ENCODE results near the gene SEMA6A.

GRCh38 chr5:116578676-116579075, 4.1 kb upstream of the SEMA6A start:
- TF ChIP-seq YY1 (IDR thresholded peaks at IDR 0.05; ENCODE audit: insufficient read depth, insufficient read length): no peak
- no peak for TF ChIP-seq ZNF274 (IDR thresholded peaks at IDR 0.05; ENCODE audit: low read depth, low read length)
- no peak for TF ChIP-seq SUZ12 (IDR thresholded peaks at IDR 0.05; ENCODE audit: extremely low read depth, insufficient read depth, insufficient read length)
